Measurements from ENCODE around the gene AKAP6.

DNA sequence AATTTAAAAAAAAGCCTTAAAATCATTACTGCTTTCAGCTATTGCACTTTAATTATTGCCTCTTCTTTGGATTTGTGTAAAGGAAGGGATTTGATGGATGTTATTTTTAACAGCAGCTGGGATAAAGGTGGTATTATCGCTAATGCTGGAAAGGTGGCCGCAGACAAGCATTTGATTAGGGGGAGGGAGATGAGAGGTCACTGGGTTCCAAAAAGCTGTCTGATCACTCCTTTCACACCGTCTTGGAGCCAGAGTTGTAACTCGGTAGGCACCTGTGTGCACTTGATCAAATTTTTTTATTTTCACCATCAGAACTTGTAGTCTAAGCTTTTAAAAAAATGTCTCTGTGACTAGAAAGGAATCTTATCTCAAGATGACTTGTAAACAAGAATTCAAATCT lies 99.8 kb downstream of the AKAP6 start:
- TF ChIP-seq, protein P1, sequence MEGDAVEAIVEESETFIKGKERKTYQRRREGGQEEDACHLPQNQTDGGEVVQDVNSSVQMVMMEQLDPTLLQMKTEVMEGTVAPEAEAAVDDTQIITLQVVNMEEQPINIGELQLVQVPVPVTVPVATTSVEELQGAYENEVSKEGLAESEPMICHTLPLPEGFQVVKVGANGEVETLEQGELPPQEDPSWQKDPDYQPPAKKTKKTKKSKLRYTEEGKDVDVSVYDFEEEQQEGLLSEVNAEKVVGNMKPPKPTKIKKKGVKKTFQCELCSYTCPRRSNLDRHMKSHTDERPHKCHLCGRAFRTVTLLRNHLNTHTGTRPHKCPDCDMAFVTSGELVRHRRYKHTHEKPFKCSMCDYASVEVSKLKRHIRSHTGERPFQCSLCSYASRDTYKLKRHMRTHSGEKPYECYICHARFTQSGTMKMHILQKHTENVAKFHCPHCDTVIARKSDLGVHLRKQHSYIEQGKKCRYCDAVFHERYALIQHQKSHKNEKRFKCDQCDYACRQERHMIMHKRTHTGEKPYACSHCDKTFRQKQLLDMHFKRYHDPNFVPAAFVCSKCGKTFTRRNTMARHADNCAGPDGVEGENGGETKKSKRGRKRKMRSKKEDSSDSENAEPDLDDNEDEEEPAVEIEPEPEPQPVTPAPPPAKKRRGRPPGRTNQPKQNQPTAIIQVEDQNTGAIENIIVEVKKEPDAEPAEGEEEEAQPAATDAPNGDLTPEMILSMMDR (conservative IDR thresholded peaks at IDR 0.05) = no peak
- TF ChIP-seq ZFX (IDR thresholded peaks at IDR 0.05) = no peak
